GM19455 (cell line): Measurements from ENCODE around the gene FMN1.
"Not testable (repeated sequence)": the region's sequence is repeated elsewhere in the genome, so short reads cannot be mapped to it uniquely, and the experiment has no call there.

Experiments used
- ATAC-seq: cut with Tn5 transposase; IDR thresholded peaks from one replicate; pipeline ENCODE4 v1.9.1; 2021; ENCODE audit not compliant: unreplicated experiment

The FMN1 gene

DNA sequence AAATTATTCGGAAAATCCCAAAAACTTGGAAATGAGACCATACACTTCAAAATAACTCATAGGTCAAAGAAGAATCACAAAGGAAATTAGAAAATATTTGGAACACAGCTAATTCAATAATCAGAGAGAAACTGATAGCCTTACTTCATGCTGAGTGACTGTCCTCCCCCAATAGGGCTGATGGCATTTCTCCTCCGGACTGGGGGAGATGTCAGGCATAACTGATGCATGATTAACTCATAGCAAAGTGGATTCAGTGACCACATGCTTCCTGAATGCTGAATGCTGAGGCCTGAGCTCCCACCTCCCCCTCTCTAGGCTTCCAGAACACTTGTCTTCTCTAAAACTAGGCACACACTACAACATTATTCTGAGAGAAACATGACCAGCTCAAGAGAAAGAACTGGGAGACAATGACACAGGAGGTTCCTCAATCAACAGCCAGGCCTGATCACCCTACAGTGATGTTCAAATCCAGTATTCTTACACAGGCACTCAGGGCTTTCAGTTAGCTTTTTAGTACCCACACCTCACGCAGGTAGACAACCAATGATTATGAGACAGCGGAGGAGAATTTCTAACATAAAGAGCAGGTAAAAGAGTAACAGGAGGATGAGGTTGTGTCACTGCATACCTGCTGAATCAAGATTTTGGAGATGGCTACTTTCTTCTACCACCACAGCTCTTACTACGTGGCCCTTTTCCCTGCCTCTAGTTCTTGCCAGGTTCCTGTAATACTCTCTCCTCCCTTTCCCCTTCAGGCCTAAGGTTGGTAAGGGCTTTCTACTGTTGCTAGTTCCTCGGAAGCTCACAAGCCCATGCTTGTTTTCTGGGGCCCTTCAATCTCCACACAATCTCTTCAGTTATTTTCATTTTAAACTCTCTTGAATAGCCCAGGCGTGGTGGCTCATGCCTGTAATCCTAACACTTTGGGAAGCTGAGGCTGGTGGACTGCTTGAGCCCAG is 96.1 kb downstream of the FMN1 start:
- no peak for ATAC-seq

DNA sequence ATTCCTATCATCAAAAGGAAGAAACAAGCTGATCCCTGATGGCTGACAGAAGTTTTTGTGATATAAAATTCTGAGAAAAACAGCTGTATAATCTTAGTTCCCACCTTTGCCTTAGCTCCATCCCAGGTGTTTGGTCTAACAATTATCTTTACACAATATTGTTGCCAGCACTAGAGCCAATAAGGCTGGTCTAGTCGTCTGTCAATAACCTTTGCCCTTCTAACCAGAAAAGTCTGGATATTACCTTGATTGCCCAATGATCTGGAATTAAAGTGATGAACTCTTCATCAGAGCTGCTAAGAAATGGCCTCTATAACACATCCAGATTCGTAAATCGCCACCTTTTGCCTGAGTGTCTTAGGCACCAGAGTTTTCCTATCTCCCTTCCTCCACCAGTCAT is 98.4 kb downstream of the FMN1 start:
- no peak for ATAC-seq

DNA sequence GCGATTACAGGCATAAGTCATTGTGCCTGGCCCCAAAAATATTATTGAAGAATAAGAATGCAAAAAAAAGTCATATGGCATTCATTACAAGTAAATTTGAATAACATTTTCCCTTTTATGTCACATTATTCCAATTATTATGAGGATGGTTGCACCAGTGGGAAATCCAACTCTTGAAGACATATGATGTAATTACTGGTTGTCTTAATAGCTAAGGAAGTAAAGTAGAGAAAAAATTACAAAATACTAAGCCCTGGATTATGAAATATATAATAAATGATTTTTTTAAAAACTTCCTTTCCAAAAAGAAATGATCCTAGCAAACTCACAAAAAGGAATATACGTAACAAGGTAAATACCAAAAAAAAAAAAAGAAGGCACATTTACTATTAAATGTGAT is 98.9 kb downstream of the FMN1 start:
- no peak for ATAC-seq

DNA sequence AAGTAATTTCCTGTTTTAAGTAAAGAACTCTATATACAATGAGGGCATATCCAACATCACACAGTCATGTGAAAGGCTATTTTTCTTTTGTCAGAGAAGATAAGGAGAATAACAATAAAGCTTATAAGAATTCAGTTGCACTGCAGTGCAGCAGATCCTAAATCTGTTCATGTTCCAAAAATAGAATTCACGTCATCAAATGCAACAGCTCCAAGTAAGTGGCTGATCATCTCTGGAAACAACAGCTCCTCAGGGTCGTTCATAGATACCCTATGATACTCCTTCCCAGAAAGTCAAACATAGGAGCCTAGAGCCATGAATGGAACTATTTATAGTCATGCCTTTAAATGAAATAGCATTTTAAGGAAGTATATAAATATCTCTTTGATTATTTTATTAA is 100.2 kb downstream of the FMN1 start:
- ATAC-seq: no peak

DNA sequence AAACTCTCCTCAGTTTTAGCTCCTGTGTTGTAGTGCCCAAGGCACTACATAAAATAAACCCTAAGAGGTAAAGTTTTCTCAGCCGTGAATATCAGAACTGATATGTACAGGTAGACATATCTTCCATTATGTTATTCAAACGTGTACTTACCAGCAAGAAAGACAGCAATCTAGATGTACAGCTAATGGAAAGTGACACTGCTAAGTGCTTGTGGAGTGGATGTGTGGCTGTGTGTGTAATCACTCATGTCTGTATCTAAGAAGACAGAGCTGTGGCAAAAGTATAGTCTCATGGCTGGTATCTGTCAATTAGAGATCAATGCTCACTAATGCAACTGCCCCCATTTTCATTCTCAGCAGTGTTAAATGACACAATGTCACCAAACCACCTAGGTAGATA is 101.3 kb downstream of the FMN1 start:
- ATAC-seq: no peak

DNA sequence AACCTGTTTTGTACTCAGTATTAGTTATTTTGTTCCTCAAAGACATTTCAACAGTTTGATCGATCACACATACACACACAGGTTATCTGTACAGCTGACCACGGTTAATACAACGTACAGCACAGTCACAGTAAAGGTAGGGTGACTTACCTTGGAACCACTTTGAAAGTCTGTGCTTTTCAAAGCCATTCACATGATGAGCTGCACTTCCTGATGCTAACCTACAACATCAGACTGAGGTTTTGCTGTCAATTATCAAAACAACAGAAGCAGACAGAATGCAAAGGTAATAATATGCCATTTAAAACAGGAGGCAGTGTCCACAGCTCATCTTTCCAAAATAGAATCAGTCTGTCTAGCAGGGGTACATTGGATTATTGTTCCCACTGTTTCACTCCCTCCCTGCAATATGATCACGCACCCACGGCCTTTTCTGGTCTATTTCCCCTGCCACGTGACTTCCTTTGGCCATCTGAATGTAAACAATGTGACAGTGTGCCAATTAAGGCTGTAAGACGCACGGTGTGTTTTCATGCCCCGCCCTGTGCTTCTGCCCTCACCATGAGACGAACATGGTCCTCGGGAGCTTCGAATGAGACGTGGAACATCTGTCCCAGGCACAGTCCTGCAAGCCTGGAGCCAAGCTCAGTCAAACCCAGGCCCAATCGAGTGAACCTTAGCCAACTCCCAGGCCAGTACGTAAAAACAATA is 102.4 kb downstream of the FMN1 start:
- no peak for ATAC-seq

DNA sequence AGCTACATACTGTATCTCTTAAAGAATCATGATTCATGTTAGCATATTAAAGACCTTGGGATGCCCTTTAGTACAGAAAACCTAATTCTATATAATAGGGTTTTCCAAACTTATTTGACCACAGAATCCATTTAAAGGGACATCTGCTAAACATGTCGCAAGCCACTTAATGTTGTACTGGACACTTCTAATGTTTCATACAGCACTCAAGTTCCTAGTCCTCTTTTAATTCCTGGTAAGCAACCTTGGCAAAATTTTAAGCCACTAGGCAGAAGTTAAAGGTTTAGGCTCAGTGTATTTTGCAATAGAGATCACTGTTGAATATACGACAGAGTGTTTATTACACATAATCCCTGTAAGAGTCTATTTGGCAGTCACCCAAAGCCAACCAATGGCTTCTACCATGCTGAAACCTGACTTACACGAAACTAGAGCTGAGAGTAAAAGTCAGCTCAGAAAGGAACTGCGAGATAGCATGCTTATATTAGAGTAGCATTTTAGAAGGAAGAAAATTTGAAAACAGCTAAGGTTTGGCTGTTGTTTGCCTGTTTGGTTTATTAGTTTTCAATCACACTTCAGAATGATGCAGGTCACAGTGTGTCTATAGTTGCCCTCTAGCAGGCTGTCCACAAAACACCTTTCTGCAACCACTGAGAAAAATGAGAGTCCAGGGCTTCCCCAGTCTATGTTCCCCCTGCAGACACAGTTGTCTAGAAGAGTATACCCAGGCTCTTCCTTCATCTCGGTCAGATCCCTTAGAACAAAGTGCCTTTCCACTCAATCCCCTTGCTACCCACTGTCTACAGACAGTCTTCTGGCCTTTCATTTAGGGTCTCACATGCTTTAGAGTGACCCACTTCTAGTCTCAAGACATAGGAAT is 104.4 kb downstream of the FMN1 start:
- no peak for ATAC-seq

DNA sequence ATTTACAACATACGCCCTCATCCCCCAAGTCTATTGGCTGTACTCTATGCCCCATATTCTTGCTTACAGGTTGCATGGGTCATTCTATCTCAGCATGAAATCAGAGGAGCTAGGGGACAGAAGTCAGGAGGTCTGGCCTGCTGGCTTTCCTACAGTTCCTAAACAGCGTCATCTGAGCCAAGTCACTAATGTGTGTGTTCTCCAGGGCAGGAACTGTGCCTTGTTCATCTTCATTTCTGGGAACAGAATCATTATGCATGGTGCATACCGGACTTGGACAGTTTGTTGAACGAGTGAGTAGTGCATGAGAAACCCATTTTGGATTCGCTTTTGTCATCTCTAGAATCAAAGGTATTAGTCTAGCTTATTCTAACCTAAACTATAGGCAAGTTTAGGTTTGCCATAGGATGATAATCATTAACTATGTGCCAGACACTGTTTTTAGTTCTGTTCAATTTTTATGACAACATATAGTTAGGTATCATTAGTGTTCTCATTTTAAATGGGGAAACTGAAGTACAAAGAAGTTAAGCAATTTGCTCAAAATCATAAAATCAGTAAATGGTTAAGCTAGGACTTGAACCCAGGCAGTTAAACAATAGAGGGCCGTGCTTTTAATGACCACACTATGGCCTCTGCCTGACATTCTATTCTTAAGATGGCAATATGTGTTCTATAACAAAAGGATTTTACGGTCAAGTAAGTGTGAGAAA is 105.2 kb downstream of the FMN1 start:
- no peak for ATAC-seq

DNA sequence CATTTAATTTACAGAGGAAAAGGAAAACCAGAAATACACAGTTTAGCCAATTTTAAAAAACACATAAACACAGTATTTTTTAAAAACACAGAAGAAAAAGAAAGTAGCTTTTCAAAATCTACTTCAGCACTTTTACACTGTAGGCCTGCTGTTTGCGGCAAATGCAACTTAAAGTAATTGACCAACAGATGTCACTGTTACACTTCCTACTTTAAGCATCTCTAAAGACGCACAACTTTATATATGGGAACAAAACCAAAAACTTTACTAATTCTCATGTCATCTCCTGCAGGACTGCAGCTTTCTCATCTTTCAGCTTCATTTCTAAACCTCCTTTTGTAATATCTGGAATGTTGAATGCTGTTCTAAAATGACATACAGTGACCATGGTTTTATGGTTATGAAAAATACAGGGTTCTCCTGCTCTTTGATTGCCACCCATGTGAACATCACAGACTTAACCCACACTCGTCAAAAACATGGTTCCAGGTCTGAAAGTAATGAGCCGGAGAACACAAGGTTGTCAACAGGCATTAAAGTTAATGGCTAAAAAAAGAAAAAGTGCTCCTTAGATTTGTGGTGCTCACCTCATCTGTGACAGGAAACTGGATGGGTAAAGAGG is 107.9 kb downstream of the FMN1 start:
- no peak for ATAC-seq

DNA sequence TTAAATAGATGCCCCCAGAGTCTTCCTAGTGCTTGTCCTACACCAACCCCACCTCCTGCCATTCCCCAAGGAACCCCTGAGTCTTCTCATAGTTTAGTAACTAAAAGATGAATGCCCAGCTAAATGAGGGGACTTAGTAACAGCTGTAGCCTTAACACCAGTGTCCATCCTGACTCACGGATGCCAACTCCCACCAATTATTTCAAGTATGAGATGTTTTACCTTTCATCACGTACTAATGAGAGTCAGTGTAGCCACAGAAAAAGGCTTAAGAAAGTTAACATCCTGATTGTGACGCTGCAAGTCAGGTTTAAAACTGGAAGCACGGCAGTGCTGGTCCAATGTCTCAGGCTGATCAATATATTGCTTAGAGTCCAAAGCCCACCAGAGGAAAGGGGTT is 109.9 kb downstream of the FMN1 start:
- no peak for ATAC-seq

DNA sequence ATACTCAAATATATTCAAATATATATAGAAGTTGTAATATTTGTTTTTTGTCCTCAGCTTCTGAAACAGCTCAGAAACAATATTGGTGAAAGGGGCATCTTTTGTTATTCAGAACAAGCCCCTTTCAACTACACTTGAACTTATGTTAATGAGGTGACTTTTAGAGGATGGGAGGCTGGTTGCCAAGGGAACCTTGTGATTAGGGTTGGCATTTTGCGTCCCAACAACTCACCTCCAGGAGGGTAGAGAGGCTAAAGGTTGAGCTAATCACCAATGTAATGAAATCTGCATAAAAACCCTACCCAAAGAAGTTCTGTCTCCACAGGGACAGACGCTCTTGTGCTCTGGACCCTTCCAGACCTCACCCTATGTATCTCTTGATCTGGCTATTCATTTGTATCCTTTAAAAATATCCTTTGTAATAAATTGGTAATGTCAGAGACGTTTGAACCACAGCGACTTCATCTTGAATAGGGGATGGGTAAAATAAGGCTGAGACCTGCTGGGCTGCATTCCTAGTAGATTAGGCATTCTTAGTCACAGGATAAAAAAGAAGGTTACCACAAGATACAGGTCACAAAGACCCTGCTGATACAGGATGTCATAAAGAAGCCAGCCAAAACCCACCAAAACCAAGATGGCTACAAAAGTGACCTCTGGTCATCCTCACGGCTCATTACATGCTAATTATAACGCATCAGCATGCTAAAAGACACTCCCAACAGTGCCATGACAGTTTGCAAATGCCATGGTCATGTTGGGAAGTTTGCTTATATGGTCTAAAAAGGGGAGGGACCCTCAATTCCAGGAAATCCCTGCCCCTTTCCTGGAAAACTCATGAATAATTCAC is 111.1 kb downstream of the FMN1 start:
- no peak for ATAC-seq

DNA sequence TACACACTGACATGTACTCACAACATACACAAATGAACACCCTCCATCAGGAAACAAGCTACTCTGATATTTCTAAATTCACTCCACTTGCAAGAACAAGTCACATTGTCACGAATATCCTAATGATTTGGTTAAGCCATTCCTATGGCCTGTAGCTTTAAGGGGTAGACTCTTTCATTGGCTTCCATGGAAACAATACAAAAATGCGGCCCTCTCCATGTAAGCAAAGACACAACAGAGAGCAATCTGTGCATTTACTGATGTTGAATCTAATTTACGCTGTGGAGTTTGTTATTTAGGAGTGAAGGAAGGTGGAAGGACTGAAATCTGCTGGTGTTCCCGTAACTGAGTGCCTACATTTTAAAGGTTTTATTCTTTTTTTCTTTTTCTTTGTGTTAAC is 114.5 kb downstream of the FMN1 start:
- ATAC-seq: no peak

DNA sequence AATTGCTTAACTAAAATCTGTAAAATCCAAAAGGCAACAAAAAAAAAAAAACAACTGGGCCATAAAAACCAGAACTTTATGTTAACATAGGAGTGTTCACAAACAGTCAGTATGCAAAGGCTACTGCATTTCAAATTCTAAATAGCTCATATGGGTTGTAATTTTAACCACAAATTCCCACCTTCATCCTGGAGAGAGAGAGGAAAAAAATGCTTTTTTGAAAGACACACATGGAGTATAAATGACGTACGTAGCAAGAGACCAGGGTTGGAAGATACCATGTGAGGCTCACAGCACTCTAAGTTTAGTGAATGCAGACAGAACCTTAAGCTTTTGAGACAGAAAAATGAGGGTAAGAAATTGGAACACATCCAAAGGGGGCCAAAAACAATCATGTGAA is 115.9 kb downstream of the FMN1 start:
- no peak for ATAC-seq

DNA sequence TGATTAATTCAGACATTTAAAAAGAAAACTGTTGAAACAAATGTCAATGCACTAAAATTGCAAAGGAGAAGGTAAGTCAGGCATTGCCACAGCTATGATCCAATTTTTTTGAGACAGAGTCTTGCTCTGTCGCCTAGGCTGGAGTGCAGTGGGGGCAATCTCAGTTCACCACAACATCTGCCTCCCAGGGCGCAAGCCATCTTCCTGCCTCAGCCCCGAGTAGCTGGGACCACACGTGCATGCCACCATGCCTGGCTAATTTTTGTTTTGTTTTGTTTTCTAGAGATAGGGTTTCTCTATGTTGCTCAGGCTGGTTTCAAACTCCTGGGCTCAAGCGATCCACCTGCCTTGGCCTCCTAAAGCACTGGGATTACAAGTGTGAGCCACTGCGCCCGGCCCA is 117.6 kb downstream of the FMN1 start:
- no peak for ATAC-seq

DNA sequence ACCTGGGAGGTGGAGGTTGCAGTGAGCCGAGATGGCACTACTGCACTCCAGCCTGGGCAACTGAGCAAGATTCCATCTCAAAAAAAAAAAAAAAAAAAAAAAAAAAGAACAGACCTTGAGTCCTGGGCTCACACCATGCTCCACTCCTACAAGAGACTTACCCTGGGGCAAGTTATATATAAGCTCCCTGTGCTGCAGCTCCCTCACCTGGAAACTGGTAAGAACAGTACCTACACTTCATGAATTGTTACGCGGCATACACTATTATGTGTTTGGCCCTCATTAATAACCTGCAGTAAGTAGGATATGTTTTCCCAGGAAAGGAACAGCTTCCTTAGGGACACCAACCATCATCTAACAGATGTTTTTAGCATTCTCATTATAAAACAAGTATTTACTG is 119.6 kb downstream of the FMN1 start:
- ATAC-seq: no peak

DNA sequence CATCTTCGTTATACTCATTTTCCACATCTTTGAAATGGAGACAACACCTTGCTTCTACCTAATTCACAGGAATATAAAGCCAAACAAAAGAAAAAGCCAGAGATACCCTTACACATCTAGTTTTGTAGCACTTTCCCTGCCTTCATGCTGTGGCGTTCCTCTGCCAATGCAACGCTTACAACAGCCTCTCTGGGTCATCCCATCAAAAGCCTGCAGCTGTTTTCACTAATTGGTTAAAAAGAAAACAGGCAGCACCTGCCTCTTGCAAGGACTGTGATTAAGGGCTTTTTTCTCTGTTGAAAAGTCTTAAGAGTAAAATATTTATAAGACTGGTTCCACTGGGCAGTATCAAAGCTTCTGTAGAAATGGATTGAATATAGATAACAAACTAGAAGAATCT is 120.3 kb downstream of the FMN1 start:
- no peak for ATAC-seq

DNA sequence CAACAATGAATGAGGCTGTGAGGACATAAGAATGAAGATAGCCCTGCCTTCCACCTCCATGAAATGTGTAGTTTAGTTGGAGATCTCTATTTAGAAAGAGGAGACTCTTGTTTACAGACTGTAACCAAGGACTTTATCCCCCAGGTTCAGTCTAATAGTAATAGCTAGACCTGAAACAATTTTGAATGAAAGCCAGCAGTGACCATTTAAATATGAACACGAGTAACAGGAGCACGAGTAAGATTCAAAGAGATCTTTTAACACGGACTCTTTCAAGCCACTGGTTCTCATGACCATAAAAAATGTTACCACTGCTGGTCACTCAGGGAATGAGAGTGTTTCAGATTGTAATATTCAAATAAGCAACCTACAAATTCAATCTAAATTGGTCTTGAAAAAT is 123.1 kb downstream of the FMN1 start:
- ATAC-seq: no peak

DNA sequence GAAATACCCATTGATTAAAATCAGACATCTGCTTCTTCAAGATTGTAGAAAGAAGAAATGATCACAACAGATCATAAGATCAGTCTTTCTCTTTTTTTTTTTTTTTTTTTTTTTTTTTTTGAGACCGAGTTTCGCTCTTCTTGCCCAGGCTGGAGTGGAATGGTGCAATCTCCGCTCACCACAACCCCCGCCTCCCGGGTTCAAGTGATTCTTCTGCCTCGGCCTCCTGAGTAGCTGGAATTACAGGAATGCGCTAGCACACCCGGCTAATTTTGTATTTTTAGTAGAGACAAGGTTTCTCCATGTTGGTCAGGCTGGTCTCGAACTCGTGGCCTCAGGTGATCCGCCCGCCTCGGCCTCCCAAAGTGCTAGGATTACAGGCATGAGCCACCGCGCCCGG is 124.6 kb downstream of the FMN1 start:
- not testable (repeated sequence) for ATAC-seq

DNA sequence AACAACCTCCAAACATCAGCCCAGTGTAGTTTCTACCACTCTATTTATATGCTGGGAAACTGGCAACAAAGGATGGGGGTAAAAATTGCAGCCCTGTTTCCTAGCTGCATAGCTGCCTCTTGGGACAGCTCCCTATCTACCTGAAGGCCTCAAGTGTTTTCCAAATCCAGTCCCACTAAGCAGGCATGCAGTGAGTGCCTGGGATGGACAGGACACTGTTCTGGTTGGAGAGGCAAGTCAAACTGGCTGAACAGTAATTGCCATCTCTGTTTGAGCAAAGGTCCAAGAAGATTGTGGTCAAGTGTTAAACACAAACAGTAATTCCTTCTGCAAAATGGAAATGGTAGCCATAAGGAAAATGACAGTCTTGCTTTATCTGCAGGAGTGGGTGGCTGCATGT is 125.4 kb downstream of the FMN1 start:
- ATAC-seq: no peak
